ENCODE measurements around the gene USP49.

Gene USP49

GRCh38 chr6:41818271-41819054, 76.7 kb downstream of the USP49 start:
- Histone ChIP-seq H3K36me3 (ENCODE audit: insufficient read depth, low read length) (peaks cover 15% of the 10 kb centered on the region; the same call in 1 of the 2 replicates), H2AFZ (ENCODE audit: low read depth, low read length) (no peak overlapping the region), H4K20me1 (ENCODE audit: insufficient read depth, low read length) (no peaks in the 10 kb centered on the region; the same call in none of the 2 replicates), H3K79me2 (ENCODE audit: insufficient read depth, low read length) (peaks cover 8% of the 10 kb centered on the region), H3K27ac (ENCODE audit: low read length) (no peak overlapping the region), H3K9ac (ENCODE audit: low read depth, low read length) (no peak overlapping the region), H3K9me3 (ENCODE audit: insufficient read depth, low read length, severe bottlenecking) (no peaks in the 10 kb centered on the region), H3K4me3 (ENCODE audit: low read depth in 1 of 2, low read length in 2 of 2) (no peak overlapping the region), H3K27me3 (ENCODE audit: insufficient read depth, low read length, poor library complexity) (no peaks in the 10 kb centered on the region), H3K4me2 (ENCODE audit: insufficient read depth, low read length) (no peak overlapping the region), H3K4me1 (ENCODE audit: insufficient read depth, low read length) (no peaks in the 10 kb centered on the region)
- DNase-seq (no peak), ATAC-seq (ENCODE audit: insufficient read depth, low read depth) (no peak)
- no peak for TF ChIP-seq EZH2 (IDR thresholded peaks at IDR 0.05; ENCODE audit: borderline replicate concordance, low read depth, low read length, severe bottlenecking)
- no peak for TF ChIP-seq CTCF (IDR thresholded peaks at IDR 0.05; ENCODE audit: borderline replicate concordance, extremely low read depth, low read length, poor library complexity, severe bottlenecking)

- Histone ChIP-seq H3K9ac (ENCODE audit: low read depth, low read length) (no peak overlapping the region), H2AFZ (ENCODE audit: low read depth, low read length) (no peak overlapping the region), H3K9me3 (ENCODE audit: insufficient read depth, low read length, severe bottlenecking) (no peaks in the 10 kb centered on the region), H3K27ac (ENCODE audit: low read length) (no peak overlapping the region), H3K27me3 (ENCODE audit: insufficient read depth, low read length, poor library complexity) (no peaks in the 10 kb centered on the region), H3K4me2 (ENCODE audit: insufficient read depth, low read length) (no peak overlapping the region), H3K4me1 (ENCODE audit: insufficient read depth, low read length) (no peaks in the 10 kb centered on the region), H3K79me2 (ENCODE audit: insufficient read depth, low read length) (peaks cover 10% of the 10 kb centered on the region), H3K36me3 (ENCODE audit: insufficient read depth, low read length) (peaks cover 9% of the 10 kb centered on the region; the same call in 1 of the 2 replicates), H3K4me3 (ENCODE audit: low read depth in 1 of 2, low read length in 2 of 2) (no peak overlapping the region), H4K20me1 (ENCODE audit: insufficient read depth, low read length) (no peaks in the 10 kb centered on the region; the same call in 1 of the 2 replicates)
- DNase-seq (no peak), ATAC-seq (ENCODE audit: insufficient read depth, low read depth) (no peak)
- no peak for TF ChIP-seq CTCF (IDR thresholded peaks at IDR 0.05; ENCODE audit: borderline replicate concordance, extremely low read depth, low read length, poor library complexity, severe bottlenecking)
- TF ChIP-seq EZH2 (IDR thresholded peaks at IDR 0.05; ENCODE audit: borderline replicate concordance, low read depth, low read length, severe bottlenecking), result no peak
Observed at GRCh38 chr6:41815587-41815986, 79.6 kb downstream of the USP49 start.

- no peak overlapping the region for H2AFZ ChIP-seq (ENCODE audit: low read depth, low read length)
- no peaks in the 10 kb centered on the region; the same call in 1 of the 2 replicates for H4K20me1 ChIP-seq (ENCODE audit: insufficient read depth, low read length)
- no peak for DNase-seq
- H3K9ac ChIP-seq (ENCODE audit: low read depth, low read length), result no peak overlapping the region
- peaks cover 10% of the 10 kb centered on the region for H3K79me2 ChIP-seq (ENCODE audit: insufficient read depth, low read length)
- no peak overlapping the region for H3K4me2 ChIP-seq (ENCODE audit: insufficient read depth, low read length)
- no peaks in the 10 kb centered on the region for H3K9me3 ChIP-seq (ENCODE audit: insufficient read depth, low read length, severe bottlenecking)
- H3K4me3 ChIP-seq (ENCODE audit: low read depth in 1 of 2, low read length in 2 of 2), result no peak overlapping the region
- TF ChIP-seq CTCF (IDR thresholded peaks at IDR 0.05; ENCODE audit: borderline replicate concordance, extremely low read depth, low read length, poor library complexity, severe bottlenecking), result no peak
- no peak for TF ChIP-seq EZH2 (IDR thresholded peaks at IDR 0.05; ENCODE audit: borderline replicate concordance, low read depth, low read length, severe bottlenecking)
- H3K27me3 ChIP-seq (ENCODE audit: insufficient read depth, low read length, poor library complexity), result no peaks in the 10 kb centered on the region
- peaks cover 9% of the 10 kb centered on the region; the same call in 1 of the 2 replicates for H3K36me3 ChIP-seq (ENCODE audit: insufficient read depth, low read length)
- ATAC-seq (ENCODE audit: insufficient read depth, low read depth), result no peak
- no peaks in the 10 kb centered on the region for H3K4me1 ChIP-seq (ENCODE audit: insufficient read depth, low read length)
- no peak overlapping the region for H3K27ac ChIP-seq (ENCODE audit: low read length)
Observed at GRCh38 chr6:41814629-41815028, 80.5 kb downstream of the USP49 start.

Measured in DND-41 (cell line).